BLaER1 treated with 17β-estradiol and CSF1 and Interleukin-3, amounts not matched to agents 10 nM and 100 nM (cell line): ENCODE measurements around the gene PCDHB3.
"Not testable (repeated sequence)": the region's sequence is repeated elsewhere in the genome, so short reads cannot be mapped to it uniquely, and the experiment has no call there.

ENCODE experiments used
- H3K27ac ChIP-seq, 11 experiments: shearing (Covaris generic); formaldehyde crosslinking; 2 replicates each; pipeline ENCODE4 v1.8.1; 2022
- H3K27me3 ChIP-seq, 11 experiments: shearing (Covaris generic); formaldehyde crosslinking; 2 replicates each; pipeline ENCODE4 v1.8.1; 2022
- H3K36me3 ChIP-seq, 11 experiments: shearing (Covaris generic); formaldehyde crosslinking; 2 replicates each; pipeline ENCODE4 v1.8.1; 2022
- H3K4me1 ChIP-seq, 10 experiments: shearing (Covaris generic); formaldehyde crosslinking; 2 replicates each; pipeline ENCODE4 v1.8.1; 2022
- H3K4me2 ChIP-seq, 11 experiments: shearing (Covaris generic); formaldehyde crosslinking; 2 replicates each; pipeline ENCODE4 v1.8.1; 2022
- H3K4me3 ChIP-seq, 10 experiments: shearing (Covaris generic); formaldehyde crosslinking; 2 replicates each; pipeline ENCODE4 v1.8.1; 2022
- H3K9ac ChIP-seq, 11 experiments: shearing (Covaris generic); formaldehyde crosslinking; 2 replicates each; pipeline ENCODE4 v1.8.1; 2022
- H3K9me3 ChIP-seq, 11 experiments: shearing (Covaris generic); formaldehyde crosslinking; replicated peaks in 1 of 11; 2 replicates each; pipeline ENCODE4 v1.8.1; 2022
- H4K20me1 ChIP-seq, 11 experiments: shearing (Covaris generic); formaldehyde crosslinking; 2 replicates each; pipeline ENCODE4 v1.8.1; 2022
- Cebpa-rat ChIP-seq, 11 experiments: shearing (Covaris generic); IDR thresholded peaks; 2 replicates each; pipeline ENCODE4 v1.8.1; 2022

Gene PCDHB3

GRCh38 chr5:141135718-141136266 is 35.5 kb downstream of the PCDHB3 start:
- Histone ChIP-seq H3K4me1 (no peaks in the 10 kb centered on the region), H3K4me3 (no peak overlapping the region), H3K36me3 (no peaks in the 10 kb centered on the region), H3K27ac (no peak overlapping the region), H3K4me2 (no peak overlapping the region), H4K20me1 (no peaks in the 10 kb centered on the region), H3K9ac (no peak overlapping the region), H3K9me3 (peaks cover 32 to 50% (median 44%) of the 10 kb centered on the region in 11 experiments), H3K27me3 (no peaks in the 10 kb centered on the region)
- TF ChIP-seq Cebpa-rat (IDR thresholded peaks at IDR 0.05), result no peak

- not testable (repeated sequence) for H3K27ac ChIP-seq, H3K9ac ChIP-seq, H3K4me2 ChIP-seq, H3K4me3 ChIP-seq, H3K27me3 ChIP-seq, H3K4me1 ChIP-seq, H3K36me3 ChIP-seq, H4K20me1 ChIP-seq
- H3K9me3 ChIP-seq, result peaks cover 32 to 50% (median 44%) of the 10 kb centered on the region in 11 experiments
Observed at GRCh38 chr5:141137346-141137745, 37.1 kb downstream of the PCDHB3 start.

- Histone ChIP-seq H3K9ac (no peak within 1 kb of the TSS), H3K27me3 (no peaks in the 10 kb centered on the region), H3K4me1 (no peaks in the 10 kb centered on the region), H3K9me3 (peaks cover 27 to 43% (median 33%) of the 10 kb centered on the region in 11 experiments), H4K20me1 (no peaks in the 10 kb centered on the region), H3K27ac (no peak within 1 kb of the TSS), H3K4me2 (no peak within 1 kb of the TSS), H3K4me3 (no peak within 1 kb of the TSS), H3K36me3 (no peaks in the 10 kb centered on the region)
- TF ChIP-seq Cebpa-rat (IDR thresholded peaks at IDR 0.05), result no peak
Observed at GRCh38 chr5:141149812-141150211, 49.5 kb downstream of the PCDHB3 start, which contains the start of gene PCDHB6. Gene PCDHB6, plus strand, starts transcription at chr5:141150057. Its CDS starts 201 bp downstream, at chr5:141150258.

- Histone ChIP-seq H3K27me3 (no peaks in the 10 kb centered on the region), H3K27ac (no peak overlapping the region), H3K4me2 (no peak overlapping the region), H3K36me3 (no peaks in the 10 kb centered on the region), H3K9ac (no peak overlapping the region), H3K9me3 (peaks cover 28 to 49% (median 37%) of the 10 kb centered on the region in 11 experiments), H3K4me3 (no peak overlapping the region), H3K4me1 (no peaks in the 10 kb centered on the region), H4K20me1 (no peaks in the 10 kb centered on the region)
- TF ChIP-seq Cebpa-rat (IDR thresholded peaks at IDR 0.05), result no peak
Observed at GRCh38 chr5:141150224-141150992, 50.1 kb downstream of the PCDHB3 start.

GRCh38 chr5:141150993-141151325 is 50.7 kb downstream of the PCDHB3 start:
- Histone ChIP-seq H3K36me3 (no peaks in the 10 kb centered on the region), H3K4me3 (no peak overlapping the region), H4K20me1 (no peaks in the 10 kb centered on the region), H3K27ac (no peak overlapping the region), H3K9ac (no peak overlapping the region), H3K4me2 (no peak overlapping the region), H3K27me3 (no peaks in the 10 kb centered on the region), H3K9me3 (peaks cover 31 to 54% (median 42%) of the 10 kb centered on the region in 11 experiments), H3K4me1 (no peaks in the 10 kb centered on the region)
- TF ChIP-seq Cebpa-rat (IDR thresholded peaks at IDR 0.05), result no peak

- H3K36me3 ChIP-seq, H3K4me3 ChIP-seq, H3K9ac ChIP-seq, H3K27ac ChIP-seq, H3K4me1 ChIP-seq, H3K4me2 ChIP-seq, H3K27me3 ChIP-seq, H4K20me1 ChIP-seq: not testable (repeated sequence)
- H3K9me3 ChIP-seq, result peaks cover 38 to 61% (median 49%) of the 10 kb centered on the region in 11 experiments
Observed at GRCh38 chr5:141151632-141152031, 51.4 kb downstream of the PCDHB3 start.

- not testable (repeated sequence) for H3K27me3 ChIP-seq, H4K20me1 ChIP-seq, H3K9ac ChIP-seq, H3K27ac ChIP-seq, H3K4me1 ChIP-seq, H3K4me3 ChIP-seq, H3K4me2 ChIP-seq, H3K36me3 ChIP-seq
- H3K9me3 ChIP-seq, result peaks cover 43 to 66% (median 54%) of the 10 kb centered on the region in 11 experiments
Observed at GRCh38 chr5:141152096-141152495, 51.8 kb downstream of the PCDHB3 start.
